HG02970 (cell line): ENCODE measurements around the gene ARHGDIB.

Experiments used
- ATAC-seq: cut with Tn5 transposase; IDR thresholded peaks from one replicate; pipeline ENCODE4 v1.9.1; 2021; ENCODE audit warnings: mild to moderate bottlenecking, moderate library complexity, moderate number of reproducible peaks; ENCODE audit not compliant: unreplicated experiment, low FRiP score

Gene ARHGDIB

GRCh38 chr12:14958361-14959125 lies 2.9 kb downstream of the ARHGDIB start:
- ATAC-seq, result no peak

- no peak for ATAC-seq
Observed at GRCh38 chr12:14957551-14958168, 3.7 kb downstream of the ARHGDIB start.

- no peak for ATAC-seq
Observed at GRCh38 chr12:14956905-14957304, 4.5 kb downstream of the ARHGDIB start.

DNA sequence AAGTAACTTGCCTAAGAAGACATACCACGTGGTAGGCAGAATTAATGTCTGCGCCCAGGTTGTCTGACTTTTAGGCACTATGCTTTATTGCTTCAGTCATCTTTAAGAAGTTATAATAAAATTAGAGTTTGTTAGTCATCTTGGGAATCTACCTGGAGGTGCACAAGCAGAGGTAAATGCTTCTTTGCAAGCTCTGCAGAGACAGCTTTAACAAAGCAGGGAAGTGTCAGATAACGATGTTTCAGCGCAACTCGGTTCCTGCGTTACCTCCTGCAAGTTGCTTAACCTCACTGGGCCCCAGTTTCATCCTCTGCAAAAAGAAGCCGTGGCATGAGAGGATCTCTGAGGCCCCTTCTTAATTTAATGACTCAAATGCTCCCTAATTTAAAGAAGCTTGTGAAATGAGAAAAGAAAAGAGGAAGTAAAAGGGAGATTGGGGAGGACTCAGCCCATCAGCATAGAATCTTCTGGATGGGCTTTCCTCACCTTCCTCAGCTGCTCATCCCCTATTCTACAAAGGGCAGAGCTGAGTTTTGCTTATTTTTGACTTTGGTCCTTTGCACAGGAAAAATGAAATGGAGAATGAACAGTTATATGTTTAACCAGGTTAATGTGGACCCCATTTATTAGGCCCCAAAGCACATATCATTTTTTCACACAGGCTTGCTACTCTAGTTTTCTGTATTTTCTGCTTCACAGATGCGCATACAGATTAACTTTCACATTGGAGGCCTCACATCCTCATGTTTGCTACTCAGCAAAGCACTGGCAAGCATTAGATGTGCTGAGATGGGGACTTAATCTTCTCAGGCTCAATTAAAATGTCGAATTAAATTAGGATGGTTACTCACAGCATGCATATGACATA lies 5.1 kb downstream of the ARHGDIB start:
- ATAC-seq, result no peak

GRCh38 chr12:14954269-14954668 lies 7.1 kb downstream of the ARHGDIB start:
- ATAC-seq, result no peak

- no peak for ATAC-seq
Observed at GRCh38 chr12:14953752-14954151, 7.6 kb downstream of the ARHGDIB start.

- peak; percentile 58 for ATAC-seq
Observed at GRCh38 chr12:14952299-14952921, 9.0 kb downstream of the ARHGDIB start.

GRCh38 chr12:14951851-14952250 lies 9.6 kb downstream of the ARHGDIB start:
- ATAC-seq, result no peak

- no peak for ATAC-seq
Observed at GRCh38 chr12:14950982-14951746, 10.2 kb downstream of the ARHGDIB start.

GRCh38 chr12:14950421-14950820 lies 11.0 kb downstream of the ARHGDIB start:
- ATAC-seq, result no peak

DNA sequence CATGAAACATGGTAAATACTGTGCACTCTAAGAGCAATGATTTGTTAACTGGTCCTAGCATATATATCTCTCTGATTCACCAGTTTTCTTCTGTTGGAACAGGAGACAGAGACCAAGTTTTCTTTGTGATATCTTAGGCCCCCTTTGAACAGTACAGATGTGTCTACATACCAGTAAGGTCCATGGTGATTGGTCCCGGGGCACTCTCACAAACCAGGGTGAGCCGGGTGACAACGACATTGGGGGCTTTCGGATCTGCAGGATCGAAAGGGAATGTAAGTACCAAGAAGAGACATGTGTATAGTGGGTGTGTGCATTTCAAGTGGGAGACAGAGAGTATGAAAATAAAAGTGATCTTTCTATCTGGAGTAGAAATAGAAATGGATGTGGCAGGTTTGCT lies 11.8 kb downstream of the ARHGDIB start:
- ATAC-seq, result no peak

GRCh38 chr12:14948672-14949071 lies 12.7 kb downstream of the ARHGDIB start:
- peak; percentile 81 for ATAC-seq

DNA sequence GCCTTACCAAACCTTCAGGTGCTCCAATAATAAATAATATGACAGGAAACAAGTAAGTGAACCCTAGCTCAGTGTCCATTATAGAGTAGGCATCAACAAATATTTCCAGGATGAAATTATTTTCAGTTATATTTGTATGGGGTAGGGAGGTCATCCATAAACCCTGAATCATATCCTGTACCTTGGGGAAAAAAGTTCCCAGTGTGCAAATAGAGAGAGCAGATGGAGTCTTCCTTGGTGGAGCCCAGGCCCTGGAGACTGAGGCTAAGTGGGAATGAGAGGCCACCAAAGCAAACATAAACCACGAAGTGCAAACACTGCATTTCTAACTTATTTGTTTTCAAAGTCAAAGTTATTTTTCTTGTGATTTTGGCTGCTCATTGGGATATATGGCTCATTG lies 14.5 kb downstream of the ARHGDIB start:
- no peak for ATAC-seq

DNA sequence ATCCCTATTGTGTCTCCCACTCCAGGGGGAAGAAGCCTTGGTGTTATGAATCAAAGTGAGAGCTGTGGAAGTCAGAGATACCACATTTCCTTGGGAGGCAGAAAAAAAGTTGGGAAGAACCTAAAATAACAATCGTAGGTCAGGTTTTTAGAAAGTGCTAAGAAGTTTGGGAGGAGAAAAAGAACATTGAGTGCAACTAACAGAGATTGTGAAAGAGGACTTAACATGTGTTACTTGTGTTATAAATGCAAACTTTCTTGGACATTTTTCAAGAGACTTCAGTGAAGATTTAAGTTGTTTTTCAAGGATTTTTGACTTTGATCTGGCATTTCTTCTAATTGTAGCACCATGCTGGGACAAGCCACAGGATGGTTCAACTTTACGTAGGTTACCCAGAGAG lies 15.2 kb downstream of the ARHGDIB start:
- ATAC-seq, result no peak

DNA sequence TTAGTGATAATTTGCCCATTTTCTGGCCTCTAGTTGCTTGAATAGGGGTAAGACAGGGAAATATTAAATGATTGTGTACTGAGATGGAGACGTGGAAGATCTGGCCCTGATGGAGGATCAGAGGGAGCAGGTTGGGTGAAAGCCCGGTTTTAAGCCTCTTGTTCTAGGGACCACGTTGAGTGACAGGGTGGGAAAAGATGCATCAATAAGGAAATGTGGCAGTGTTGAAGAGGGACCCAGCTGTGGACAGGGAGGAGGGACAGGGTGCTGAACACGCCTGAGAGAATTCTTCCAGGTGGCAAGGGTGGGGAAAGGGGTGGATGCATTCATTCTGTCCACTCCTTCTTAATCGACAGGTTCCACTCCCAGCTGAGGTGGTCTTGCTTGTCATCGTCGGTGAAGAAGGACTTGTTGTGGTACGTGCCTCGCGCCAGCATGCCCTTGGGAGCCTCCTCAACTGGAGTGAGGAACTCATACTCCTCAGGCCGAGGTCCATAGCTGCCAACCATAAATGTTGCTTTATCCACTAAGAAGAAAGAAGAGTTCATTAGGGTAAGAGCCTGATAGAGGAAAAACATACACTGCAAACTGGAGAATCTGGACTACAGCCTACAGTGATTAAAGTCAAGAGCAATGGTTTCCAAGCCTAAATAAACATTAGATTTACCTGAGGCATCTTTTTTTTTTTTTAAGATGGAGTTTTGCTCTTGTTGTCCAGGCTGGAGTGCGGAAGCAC lies 19.0 kb downstream of the ARHGDIB start:
- ATAC-seq, result no peak

- no peak for ATAC-seq
Observed at GRCh38 chr12:14941369-14941768, 20.0 kb downstream of the ARHGDIB start.

GRCh38 chr12:14938301-14938700 lies 23.1 kb downstream of the ARHGDIB start, which contains the start of gene ERP27:
TSS of gene ERP27 (minus strand) at chr12:14938537. CDS start at chr12:14938508, 29 bp downstream.
- no peak for ATAC-seq

- ATAC-seq, result no peak
Observed at GRCh38 chr12:14937689-14938088, 23.7 kb downstream of the ARHGDIB start.

- no peak for ATAC-seq
Observed at GRCh38 chr12:14937014-14937413, 24.4 kb downstream of the ARHGDIB start.
